GM12874 (cell line): ENCODE measurements around the gene UFC1.
A peak's percentile ranks its signal among the peaks of the same experiment; 100 is the strongest.

Experiments used
- CTCF ChIP-seq: IDR thresholded peaks from 2 replicates; pipeline ENCODE4 v1.5.1; 2011; ENCODE audit warnings: low read depth, mild to moderate bottlenecking, control low read depth, low read length, moderate library complexity; ENCODE audit not compliant: insufficient read depth

The UFC1 gene

GRCh38 chr1:161138431-161138830 lies 15.3 kb upstream of the UFC1 start:
- TF ChIP-seq CTCF = no peak

GRCh38 chr1:161139766-161140165 lies 14.0 kb upstream of the UFC1 start:
- TF ChIP-seq CTCF = peak; percentile 23; the same call in 1 of the 2 replicates

GRCh38 chr1:161140755-161141400 lies 12.9 kb upstream of the UFC1 start:
- no peak for TF ChIP-seq CTCF

GRCh38 chr1:161145832-161146231 lies 7.9 kb upstream of the UFC1 start:
- no peak for TF ChIP-seq CTCF

- no peak for TF ChIP-seq CTCF
Observed at GRCh38 chr1:161153176-161153575, 602 bp upstream of the UFC1 start.

GRCh38 chr1:161157867-161158266 lies 4.1 kb downstream of the UFC1 start:
- no peak for TF ChIP-seq CTCF

- no peak for TF ChIP-seq CTCF
Observed at GRCh38 chr1:161158316-161159010, 4.7 kb downstream of the UFC1 start.
